Measurements from ENCODE around the gene ST3GAL2.

Gene ST3GAL2

GRCh38 chr16:70442344-70442743 is 3.4 kb upstream of the ST3GAL2 start:
- peak in 1 of 10 donors; percentile 13 for DNase-seq
- intact Hi-C loops (cut with DNase I) = no loop called here

- DNase-seq = no peak
- intact Hi-C loops (cut with DNase I) = no loop called here
Measured at GRCh38 chr16:70441406-70441990, 2.6 kb upstream of the ST3GAL2 start.

- DNase-seq = peak in 1 of 10 donors; percentile 29
- intact Hi-C loops (cut with DNase I) = no loop called here
Measured at GRCh38 chr16:70440009-70440692, 1.3 kb upstream of the ST3GAL2 start.

DNA sequence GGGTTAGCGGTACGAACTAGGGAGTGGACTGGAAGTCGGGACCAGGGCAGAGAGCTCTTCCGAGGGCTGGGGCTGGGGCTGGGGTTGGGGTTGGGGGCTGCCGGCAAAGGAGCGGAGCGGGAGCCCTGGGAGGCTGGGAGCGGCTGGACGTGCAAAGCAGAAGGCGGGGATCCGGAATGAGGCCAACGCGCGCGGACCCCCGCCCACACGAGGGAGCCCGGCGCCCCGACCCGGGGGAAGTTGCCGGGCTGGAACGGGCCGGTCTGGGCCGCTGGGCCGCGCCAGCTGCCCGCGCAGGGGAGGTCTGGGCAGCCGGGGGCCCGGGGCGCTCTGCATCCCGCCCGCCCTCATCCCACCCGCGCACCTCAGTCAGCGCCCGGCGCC is 323 bp downstream of the ST3GAL2 start:
- intact Hi-C loops (cut with DNase I) = loop anchor here (2.0 kb wide), 2 partner anchors 16 to 58 kb away; partner anchors contain the start of gene FCSK

DNA sequence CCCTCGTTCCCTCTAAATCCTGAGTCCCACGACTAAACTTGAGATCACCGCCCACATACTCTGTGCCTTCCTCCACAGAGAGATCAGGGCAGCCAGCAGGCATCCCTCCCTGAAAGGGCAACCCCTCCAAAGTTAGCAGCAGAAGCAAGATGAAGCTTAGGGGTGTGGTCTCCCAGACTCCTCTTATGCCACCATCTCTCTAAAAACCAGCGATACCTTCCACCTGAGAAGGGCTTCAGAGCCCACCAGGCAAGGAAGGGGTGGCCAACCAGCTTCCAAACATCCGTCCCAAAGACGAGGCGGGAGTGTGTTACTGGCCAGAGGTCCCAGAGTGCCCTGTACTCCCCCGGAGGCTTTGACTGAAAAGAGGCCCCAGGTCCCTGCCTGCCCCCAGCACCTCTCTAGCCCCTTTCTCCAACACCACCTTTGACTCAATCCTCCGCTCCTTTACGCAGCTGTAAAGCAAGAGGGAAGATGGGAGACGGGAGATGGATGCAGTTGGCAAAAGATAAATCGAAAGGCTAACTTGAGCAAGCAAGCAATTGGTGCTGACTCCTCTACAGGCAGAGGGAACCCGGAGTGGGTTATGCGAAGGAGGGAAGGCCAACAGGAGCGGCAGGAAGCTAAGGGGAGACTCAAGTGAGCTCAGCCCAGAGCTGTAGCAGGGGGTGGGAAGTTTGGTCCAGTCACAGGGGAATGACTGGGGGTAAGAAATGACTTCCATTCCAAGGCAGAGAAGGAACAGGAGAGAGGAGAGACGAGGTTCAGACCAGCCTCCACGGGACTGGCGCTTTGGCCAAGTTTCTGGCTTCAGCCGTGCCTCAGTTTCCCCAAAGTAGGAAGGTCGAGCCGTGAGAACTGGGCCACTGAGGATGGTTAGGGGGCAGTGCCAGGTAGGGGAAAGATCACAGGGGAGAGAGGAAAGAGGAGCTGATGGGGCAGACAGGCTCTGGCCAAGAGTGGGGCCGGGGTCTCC is 1.0 kb downstream of the ST3GAL2 start:
- DNase-seq = peak in 1 of 10 donors; percentile 76
- intact Hi-C loops (cut with DNase I) = loop anchor here (2.0 kb wide), 2 partner anchors 17 to 57 kb away; partner anchors contain the start of gene FCSK

More for the DNA sequence above, 323 bp downstream of the ST3GAL2 start:
- peak in 3 of 10 donors; percentile 78 to 88 (median 81) for DNase-seq

- DNase-seq = peak in 1 of 10 donors; percentile 72
- intact Hi-C loops (cut with DNase I) = no loop called here
Measured at GRCh38 chr16:70437017-70437581, 1.8 kb downstream of the ST3GAL2 start.

DNA sequence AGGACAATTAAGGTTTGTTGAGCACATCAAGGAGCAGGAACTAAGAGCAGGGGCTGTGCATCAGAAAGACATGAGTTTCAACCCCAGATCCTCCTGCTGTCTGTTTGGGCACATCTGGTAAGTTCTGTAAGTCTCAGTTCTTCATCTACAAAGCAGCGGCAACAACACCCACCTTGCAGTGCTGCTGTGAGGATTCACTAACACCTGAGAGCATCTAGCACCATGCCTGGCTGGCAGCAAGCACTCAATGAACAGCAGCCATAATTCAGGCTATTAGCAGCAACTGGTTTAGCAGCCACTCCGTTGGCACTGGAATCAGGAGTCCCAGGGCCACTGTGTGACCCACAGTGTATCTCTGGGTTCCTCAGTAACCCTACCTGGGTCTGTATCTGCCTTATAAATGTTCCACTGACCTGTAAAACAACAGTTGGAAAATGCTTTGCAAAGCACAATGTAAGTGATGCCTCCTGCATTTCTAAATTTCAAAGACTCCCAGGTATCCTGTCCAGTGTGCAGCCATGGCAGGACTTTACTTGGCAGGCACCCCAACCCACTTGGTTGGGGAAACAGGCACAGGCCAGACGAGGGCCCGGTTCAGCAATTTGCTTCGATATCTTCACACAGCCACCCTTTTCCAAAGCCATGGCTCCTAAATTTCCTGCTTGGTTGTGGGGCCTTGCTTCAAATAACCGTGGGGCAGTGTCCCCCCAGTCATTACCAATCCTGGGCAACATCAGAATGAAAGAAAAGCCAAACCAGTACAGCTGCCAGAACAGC is 4.2 kb downstream of the ST3GAL2 start:
- DNase-seq = peak in 1 of 10 donors; percentile 41
- intact Hi-C loops (cut with DNase I) = no loop called here

GRCh38 chr16:70433458-70434103 is 5.3 kb downstream of the ST3GAL2 start:
- DNase-seq = peak in 1 of 10 donors; percentile 67
- intact Hi-C loops (cut with DNase I) = no loop called here

DNA sequence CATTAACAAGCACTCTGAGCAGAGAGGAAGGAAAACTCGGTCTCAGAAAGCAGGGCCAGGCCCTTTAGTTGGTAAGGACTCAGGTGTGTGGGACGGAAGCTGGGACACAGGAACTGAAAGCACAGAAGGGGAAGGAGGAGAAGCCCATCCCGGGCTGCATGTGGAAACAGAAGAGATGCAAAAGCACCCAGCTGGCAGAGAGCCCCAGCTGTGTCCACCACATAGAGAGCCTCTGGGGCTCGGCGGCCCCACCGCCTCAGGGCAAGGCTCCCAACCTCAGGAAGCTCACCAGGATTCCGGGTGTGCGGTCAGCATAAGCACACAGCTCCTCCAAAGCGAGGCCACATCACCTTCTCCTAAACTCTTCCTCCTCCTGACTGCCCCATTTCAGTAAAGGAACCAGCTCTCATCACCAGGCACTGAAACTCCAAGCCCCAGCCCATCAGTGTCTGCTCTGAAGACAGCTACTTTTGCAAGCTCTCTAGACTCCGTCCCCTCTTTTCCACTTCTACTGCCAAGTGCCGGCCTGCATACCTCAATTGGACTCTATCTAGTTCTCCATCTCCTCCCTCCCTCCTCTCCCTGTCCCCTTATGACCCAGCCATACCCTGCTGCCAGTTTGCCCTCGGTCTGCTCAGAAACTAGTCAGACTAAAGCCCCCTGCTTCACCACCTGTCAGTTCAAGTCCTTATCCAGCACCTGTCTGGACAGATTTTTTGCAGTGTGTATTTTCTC is 6.0 kb downstream of the ST3GAL2 start:
- intact Hi-C loops (cut with DNase I) = no loop called here

DNA sequence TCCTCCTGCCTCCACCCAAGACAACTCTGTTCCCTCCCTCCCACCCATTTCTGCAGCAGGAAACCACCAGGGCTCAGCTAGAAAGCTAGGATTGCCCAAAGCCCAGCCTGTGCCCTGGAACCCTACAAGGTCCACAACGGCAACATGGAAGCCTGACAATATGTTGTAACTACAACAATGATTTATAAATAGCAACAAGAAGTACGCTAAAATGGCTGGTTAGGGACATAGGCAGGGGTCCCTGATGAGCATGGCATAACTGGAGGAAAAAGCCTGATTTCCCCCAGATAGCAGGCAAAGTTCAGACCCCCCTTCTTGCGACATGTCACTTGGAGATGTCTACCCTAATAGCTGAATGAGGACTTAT is 6.6 kb downstream of the ST3GAL2 start:
- intact Hi-C loops (cut with DNase I) = no loop called here

More for the DNA sequence above, 6.0 kb downstream of the ST3GAL2 start:
- peak in 1 of 10 donors; percentile 54 for DNase-seq

GRCh38 chr16:70430667-70431536 is 8.0 kb downstream of the ST3GAL2 start:
- DNase-seq = no peak
- intact Hi-C loops (cut with DNase I) = no loop called here

More for the DNA sequence above, 6.6 kb downstream of the ST3GAL2 start:
- peak in 1 of 10 donors; percentile 0 for DNase-seq

GRCh38 chr16:70429888-70430666 is 8.8 kb downstream of the ST3GAL2 start:
- intact Hi-C loops (cut with DNase I) = no loop called here
- no peak for DNase-seq

DNA sequence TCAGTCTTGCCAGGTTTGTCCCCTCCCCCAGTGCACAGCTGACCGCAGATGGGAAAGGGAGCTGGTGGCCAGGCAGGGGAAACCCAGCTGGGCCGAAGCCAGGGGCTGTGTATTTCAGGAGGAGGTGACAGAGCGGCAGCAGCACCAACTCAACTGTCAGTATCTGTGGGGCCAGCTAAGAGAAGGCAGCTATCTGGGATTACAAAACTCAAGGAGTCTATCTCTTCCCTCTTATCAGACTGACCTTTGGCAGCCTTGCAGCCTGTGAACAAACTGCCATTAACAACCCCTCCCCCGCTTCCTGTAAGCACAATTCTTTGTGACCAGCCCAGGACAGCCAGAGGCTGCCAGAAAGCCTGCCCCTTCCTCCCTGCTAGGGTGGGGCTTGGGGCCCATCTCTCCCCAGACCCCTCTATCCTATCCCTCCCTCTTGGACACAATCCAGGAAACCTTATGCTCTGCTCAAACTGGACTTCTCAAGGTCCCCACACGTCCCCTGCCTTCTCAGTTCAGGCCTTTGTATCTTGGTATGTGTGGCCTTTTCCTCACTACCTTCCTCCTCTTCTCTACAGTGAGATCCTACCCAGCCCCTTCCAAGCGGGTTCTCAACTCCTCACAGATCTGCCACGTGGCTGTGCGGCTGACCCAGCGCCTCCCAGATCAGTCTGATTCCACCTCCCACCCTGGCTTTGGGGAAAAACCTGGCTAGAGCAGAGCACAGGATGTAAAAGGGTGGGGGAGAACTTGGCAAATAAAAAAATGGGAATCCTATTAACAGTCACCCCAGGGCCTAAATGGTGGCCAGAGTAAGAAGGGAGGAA is 10.5 kb downstream of the ST3GAL2 start:
- peak; percentile 53 to 92 (median 64) for DNase-seq
- intact Hi-C loops (cut with DNase I) = no loop called here

DNA sequence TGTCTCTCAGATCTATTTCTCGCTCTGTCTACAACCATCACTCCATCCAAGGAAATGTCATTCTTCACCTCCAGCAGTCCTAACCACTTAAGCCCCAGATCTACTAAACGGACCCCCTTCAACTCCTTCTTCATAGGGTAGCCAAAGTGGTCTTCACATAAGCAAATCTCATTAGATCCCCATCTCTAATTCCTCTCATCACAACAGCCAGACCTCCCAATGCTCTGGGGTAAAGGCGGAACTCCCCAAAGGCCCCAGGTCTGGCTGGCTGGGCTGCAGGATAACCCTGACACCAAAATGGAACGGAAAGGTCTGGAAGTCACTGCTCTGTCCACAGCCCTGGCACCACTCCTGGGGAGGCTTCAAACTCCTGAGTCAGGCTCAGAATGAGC is 11.1 kb downstream of the ST3GAL2 start:
- DNase-seq = no peak
- intact Hi-C loops (cut with DNase I) = no loop called here

GRCh38 chr16:70422543-70422942 is 16.4 kb downstream of the ST3GAL2 start:
- DNase-seq = no peak
- intact Hi-C loops (cut with DNase I) = no loop called here
